HG03025 (cell line): Measurements from ENCODE around the gene KANSL1L.

Experiments used
- ATAC-seq: cut with Tn5 transposase; IDR thresholded peaks from one replicate; pipeline ENCODE4 v1.9.1; 2021; ENCODE audit warnings: mild to moderate bottlenecking, moderate library complexity; ENCODE audit not compliant: unreplicated experiment, low FRiP score

The KANSL1L gene

DNA sequence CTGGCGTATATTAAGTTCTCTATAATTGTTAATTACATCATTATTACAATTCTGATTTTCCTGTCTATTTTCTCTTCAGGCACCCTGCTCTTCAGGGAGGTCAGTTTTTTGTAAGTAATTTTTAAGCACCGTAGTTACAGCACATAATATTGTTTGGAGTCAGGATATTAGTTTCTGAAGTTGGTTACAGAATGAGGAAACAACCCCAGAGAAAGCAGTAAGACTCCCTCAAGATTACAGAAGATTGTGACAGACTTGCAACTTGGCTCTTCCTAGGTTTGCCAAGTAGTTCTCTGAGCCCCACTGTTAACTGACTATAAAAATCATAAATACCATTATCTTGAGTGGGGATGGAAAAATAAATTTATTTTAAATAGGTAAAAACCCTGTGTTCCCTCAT, 167.8 kb downstream of the KANSL1L start:
- no peak for ATAC-seq

DNA sequence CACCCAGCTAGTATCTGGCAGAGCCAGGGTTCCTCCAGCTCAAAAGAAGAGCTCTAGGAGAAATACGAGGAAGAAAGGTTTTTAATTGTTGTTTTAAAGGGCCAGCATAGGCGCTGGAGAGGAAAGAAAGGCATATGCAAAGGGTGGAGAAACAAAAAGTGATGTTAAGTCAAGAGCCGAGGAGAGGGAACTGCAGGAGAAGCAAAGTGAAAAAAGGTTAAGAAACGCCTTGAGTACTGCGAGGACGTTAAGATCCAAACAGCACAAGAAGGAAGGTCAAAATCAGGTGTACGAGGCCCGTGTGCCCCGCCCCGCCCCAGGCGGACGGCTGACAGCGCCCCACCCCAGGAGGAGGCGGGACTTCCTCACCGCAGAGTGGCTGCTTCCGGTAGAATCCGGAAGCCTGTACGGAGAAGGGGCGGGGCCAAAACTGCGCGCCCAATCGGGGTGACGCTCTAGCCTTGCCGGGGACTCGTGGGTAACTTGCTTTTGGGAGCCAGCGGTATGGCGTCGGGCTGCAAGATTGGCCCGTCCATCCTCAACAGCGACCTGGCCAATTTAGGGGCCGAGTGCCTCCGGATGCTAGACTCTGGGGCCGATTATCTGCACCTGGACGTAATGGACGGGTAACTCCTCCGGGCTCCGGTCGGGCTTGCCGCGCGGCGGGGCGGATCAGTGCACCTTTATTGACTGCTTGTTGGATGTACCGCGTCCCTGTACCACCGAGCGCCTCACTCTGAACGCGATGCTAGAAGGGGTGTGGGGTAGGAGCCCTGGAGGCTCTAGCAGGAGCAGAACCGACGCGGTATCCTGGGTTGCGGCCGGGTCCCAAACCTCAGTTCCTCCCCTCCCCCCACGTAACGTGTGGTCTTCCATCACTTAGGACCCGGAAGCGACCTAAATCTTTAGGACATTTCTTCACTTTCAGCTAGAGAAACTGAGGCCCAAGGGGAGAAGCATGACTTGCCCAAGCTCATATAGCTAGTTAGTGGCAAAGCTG, 168.8 kb downstream of the KANSL1L start, which contains the start of gene RPE:
Gene RPE, plus strand, starts transcription at position 481 of the 1,000 bp plus-strand sequence. Its CDS starts 24 bp downstream, at position 505.
- ATAC-seq, result peak; percentile 100

DNA sequence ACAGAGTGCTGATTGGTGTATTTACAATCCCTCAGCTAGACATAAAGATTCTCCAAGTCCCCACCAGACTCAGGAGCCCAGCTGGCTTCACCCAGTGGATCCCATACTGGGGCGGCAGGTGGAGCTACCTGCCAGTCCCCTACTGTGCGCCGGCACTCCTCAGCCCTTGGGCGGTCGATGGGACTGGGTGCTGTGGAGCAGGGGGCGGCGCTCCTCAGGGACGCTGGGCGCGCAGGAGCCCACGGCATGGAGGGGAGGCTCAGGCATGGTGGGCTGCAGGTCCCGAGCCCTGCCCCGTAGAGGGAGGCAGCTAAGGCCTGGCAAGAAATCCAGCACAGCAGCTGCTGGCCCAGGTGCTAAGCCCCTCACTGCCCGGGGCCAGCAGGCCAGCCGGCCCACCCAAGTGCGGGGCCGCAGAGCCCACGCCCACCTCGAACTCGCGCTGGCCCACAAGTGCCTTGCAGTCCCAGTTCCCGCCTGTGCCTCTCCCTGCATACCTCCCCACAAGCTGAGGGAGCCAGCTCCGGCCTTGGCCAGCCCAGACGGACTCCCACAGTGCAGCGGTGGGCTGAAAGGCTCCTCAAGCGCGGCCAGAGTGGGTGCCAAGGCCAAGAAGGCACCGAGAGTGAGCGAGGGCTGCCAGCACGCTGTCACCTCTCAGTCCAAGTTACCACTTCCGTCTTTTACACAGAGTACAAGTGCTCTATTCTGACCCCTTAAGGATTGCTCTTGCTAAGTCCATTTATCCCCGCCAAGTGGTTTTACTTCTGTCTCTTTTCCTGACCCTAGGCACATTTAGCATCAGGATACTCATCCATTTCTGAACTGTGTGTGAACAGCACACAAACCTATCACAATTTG, 170.5 kb downstream of the KANSL1L start:
- no peak for ATAC-seq

- no peak for ATAC-seq
Observed at GRCh38 chr2:209998596-209998995, 172.6 kb downstream of the KANSL1L start.

DNA sequence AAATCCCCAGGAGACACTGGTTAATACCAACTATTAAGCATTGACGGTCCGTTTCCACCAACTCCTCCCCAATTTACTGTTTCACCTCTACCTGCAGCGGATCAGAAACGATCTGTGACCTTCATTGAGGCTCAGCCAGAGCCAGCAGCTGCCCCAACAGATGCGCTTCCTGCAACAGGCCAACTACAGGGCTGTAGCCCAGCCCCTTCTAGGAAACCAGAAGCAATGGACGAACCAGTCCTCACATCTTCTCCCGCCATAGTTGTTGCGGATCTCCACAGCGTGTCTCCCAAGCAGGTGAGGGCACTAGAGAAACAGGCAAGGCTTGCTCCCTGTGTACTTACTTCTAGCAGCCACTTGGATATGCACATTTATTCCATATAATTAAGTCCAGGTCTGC, 177.2 kb downstream of the KANSL1L start:
- no peak for ATAC-seq

DNA sequence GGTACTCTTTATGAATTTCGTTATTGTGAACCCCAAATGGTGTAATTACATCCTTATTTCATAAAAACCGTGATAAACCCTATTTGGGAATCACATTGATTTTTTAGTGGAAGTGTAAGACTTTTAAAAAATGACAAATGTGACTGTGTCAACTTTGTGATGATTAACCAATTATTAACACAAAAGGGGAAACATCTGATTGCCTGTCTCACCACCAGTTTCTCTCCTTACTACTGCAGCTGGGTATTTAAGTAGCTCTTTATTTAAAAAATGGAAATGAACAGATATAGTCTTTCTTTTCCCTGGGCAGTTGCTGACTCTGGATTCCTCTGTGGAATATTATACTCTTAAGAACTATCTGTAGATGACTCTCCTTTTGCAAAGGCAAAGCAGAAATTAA, 180.4 kb downstream of the KANSL1L start:
- ATAC-seq, result no peak

DNA sequence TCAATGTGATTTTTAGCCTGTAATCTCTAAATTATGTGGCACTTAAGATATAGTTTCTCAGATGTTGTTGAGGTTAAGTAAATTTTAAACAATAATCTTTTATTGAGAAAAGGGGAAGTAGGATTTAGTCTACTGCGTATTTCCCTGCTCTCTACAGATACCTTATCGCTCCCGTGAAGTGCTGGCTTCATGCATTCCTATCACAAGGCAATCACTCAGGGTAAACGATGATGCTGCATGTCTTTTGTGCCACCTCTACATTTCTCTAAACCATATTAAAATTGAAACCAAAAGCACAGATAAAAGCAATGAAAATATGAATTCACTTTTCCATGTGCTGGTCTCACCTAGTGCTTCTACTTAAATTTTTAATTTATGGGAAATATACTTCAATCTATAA, 183.2 kb downstream of the KANSL1L start:
- ATAC-seq, result no peak

DNA sequence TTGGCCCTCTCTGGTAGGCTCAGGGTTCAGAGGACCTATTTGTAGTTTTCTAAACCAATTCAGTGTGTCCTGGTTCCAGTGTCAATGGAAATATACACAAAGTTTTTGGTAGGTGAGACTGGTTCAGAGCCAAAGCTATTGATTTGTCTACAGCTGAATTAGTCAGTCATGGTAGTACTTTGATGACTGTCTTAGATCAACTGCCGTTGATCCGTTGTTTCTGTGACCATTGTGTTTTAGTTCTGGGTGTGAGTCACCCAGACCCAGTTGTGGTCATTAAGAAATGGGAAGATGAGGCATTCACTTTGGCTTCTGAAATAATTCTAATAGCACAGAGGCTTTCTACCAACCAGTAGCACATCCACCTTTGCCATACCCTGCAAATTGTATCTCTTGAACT, 184.8 kb downstream of the KANSL1L start:
- no peak for ATAC-seq

- ATAC-seq, result no peak
Observed at GRCh38 chr2:209985874-209986273, 185.3 kb downstream of the KANSL1L start.

GRCh38 chr2:209984291-209984690, 186.9 kb downstream of the KANSL1L start:
- ATAC-seq, result no peak

GRCh38 chr2:209977386-209978239, 193.6 kb downstream of the KANSL1L start:
- peak; percentile 55 for ATAC-seq

DNA sequence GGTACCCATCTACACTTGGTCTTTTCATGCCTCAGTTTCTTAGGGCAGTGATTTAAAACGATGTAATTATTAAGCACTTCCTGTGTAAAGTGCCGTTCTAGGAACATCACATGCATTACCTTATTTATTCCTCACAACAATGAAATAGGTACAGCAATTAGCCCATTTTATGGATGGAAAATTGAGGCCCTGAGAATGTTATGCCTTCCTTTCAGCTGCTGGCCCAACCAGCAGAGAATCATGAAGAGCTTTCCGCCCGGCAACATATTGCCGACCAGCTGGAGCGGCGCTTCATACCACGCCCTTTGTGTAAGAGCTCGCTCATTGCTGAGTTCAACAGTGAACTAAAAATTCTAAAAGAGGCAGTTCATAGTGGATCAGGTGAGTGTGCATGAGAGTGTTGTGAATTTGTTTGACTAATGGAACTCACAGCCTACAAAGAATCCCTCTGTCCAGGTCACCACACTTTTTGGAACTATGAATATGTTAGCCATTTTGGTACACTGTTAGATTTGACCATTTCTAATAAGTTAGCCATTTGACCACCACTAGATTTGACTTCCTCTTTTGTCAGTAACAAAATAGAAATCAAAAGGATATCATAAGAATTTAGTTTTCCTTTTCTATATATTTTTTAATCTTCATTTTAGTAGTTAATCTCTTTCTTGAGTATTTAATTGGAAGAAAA, 194.4 kb downstream of the KANSL1L start:
- ATAC-seq, result no peak

- ATAC-seq, result no peak
Observed at GRCh38 chr2:209974576-209974975, 196.6 kb downstream of the KANSL1L start.

DNA sequence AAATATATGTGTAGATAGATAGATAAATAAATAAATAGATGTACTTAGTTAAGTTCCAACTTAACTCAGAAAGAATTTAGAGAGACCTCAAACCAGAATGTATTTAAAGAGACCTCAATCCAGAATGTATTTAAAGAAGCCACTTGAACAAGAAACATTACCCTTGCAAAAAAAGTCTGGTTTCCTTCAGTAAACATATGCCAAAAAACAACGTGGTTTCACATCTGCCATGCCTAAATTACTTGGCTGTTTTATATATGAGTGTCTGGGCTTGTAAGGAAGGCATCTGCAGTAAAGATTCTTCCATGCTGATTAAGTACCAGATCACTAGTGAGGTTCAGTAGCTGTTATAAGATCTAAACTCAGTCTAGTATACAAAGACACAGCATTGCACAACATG, 197.9 kb downstream of the KANSL1L start:
- ATAC-seq, result no peak
